Fibroblast of pulmonary artery (primary cell): ENCODE measurements around the gene HAAO.
A peak's percentile ranks its signal among the peaks of the same experiment; 100 is the strongest.
"Not testable (repeated sequence)": the region's sequence is repeated elsewhere in the genome, so short reads cannot be mapped to it uniquely, and the experiment has no call there.

Experiments used
- DNase-seq: peaks from one replicate; pipeline ENCODE4 v3.0.0-alpha.2; 2010; ENCODE audit warnings: low read depth
- H3K4me3 ChIP-seq: replicated peaks from 2 replicates; pipeline ENCODE4 v1.5.1; 2011; ENCODE audit warnings: low read depth, mild to moderate bottlenecking, control low read depth, low read length, moderate library complexity
- TF ChIP-seq, protein P1 (sequence below): IDR thresholded peaks from 2 replicates; pipeline ENCODE4 v1.5.1; 2011; ENCODE audit warnings: mild to moderate bottlenecking, control low read depth, low read length, inconsistent platforms; ENCODE audit errors: missing control alignments

The HAAO gene

DNA sequence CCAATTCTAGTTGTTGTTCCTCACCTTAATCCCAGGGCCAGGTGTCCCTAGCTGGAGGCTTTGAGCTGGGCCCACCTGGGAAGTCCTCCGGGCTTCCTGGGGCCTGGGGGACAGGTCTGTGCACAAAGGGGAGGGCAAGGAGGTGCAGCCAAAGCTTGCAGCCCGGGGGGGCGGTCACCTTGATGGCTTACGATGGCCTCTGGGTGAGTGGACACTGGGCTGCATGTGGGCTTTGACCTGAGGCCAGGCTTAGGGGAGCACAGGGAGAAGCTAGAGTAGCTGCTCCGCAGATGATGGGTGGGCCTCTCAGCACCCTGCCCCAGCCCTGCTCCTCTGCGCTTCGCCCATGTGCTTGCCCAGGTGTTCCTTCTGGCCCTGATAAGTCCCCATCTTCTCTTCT lies 41.8 kb upstream of the HAAO start:
- H3K4me3 ChIP-seq, result no peak overlapping the region
- TF ChIP-seq, protein P1, sequence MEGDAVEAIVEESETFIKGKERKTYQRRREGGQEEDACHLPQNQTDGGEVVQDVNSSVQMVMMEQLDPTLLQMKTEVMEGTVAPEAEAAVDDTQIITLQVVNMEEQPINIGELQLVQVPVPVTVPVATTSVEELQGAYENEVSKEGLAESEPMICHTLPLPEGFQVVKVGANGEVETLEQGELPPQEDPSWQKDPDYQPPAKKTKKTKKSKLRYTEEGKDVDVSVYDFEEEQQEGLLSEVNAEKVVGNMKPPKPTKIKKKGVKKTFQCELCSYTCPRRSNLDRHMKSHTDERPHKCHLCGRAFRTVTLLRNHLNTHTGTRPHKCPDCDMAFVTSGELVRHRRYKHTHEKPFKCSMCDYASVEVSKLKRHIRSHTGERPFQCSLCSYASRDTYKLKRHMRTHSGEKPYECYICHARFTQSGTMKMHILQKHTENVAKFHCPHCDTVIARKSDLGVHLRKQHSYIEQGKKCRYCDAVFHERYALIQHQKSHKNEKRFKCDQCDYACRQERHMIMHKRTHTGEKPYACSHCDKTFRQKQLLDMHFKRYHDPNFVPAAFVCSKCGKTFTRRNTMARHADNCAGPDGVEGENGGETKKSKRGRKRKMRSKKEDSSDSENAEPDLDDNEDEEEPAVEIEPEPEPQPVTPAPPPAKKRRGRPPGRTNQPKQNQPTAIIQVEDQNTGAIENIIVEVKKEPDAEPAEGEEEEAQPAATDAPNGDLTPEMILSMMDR, result no peak
- DNase-seq, result no peak

DNA sequence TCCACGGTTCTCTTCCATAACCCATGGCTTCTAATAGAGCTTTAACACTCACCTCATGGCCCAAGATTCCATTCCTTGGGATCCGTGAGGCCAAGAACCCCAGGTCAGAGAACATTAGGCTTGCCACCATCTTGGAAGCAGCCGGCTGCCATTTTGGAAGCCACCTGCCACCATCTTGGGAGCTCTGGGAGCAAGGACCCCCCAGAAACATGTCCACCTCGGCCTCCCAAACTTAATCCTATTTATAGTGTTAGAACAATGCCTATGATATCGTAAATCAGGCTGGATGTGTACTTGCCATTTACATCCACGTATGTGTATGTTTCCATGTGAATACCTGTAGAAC lies 39.9 kb upstream of the HAAO start:
- TF ChIP-seq, protein P1, result no peak
- H3K4me3 ChIP-seq, result no peak overlapping the region
- DNase-seq, result no peak

DNA sequence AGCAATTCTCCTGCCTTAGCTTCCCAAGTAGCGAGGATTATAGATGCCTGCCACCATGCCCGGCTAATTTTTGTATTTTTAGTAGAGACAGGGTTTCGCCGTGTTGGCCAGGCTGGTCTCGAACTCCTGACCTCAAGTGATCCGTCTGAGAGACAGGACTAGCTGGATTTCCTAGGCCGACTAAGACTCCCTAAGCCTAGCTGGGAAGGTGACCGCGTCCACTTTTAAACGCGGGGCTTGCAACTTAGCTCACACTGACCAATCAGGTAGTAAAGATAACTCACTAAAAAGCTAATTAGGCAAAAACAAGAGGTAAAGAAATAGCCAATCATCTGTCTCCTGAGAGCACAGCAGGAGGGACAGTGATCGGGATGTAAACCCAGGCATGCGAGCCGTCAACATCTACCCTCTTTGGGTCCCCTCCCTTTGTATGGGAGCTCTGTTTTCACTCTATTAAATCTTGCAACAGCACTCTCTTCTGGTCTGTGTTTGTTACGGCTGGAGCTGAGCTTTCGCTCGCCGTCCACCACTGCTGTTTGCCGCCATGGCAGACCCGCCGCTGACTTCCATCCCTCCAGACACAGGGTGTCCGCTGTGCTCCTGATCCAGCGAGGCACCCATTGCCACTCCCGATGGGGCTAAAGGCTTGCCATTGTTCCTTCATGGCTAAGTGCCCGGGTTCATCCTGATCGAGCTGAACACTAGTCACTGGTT lies 39.3 kb upstream of the HAAO start:
- H3K4me3 ChIP-seq, DNase-seq: not testable (repeated sequence)

DNA sequence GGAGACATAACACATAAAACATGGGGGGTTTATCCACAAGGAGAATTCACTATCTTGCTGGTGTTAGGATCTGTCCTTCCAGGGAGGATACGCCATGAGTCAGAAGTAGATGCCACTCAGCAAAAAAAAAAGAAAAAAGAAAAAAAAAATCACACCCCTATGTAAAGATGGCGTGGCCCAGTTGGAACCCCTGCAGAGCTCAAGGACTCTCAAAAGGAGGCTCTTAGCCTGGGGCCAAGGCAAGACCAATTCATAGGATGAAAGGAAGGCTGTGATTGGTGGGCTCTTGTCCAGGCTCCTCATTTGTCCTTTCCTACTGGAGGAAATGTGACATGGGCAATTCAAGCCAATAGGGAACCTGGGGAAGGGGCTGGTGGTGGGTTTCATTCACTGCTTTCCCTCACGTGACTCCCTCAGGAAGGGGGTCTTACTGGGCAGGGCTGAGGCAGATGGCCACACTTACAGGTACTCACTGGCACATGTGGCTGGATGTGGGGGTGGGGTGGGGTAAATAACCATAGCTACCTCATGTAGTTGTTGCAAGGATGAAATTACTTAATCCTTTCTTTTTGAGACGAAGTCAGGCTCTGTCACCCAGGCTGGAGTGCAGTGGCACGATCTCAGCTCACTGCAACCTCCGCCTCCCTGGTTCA lies 38.7 kb upstream of the HAAO start:
- TF ChIP-seq, protein P1, result no peak
- no peak overlapping the region for H3K4me3 ChIP-seq
- no peak for DNase-seq

DNA sequence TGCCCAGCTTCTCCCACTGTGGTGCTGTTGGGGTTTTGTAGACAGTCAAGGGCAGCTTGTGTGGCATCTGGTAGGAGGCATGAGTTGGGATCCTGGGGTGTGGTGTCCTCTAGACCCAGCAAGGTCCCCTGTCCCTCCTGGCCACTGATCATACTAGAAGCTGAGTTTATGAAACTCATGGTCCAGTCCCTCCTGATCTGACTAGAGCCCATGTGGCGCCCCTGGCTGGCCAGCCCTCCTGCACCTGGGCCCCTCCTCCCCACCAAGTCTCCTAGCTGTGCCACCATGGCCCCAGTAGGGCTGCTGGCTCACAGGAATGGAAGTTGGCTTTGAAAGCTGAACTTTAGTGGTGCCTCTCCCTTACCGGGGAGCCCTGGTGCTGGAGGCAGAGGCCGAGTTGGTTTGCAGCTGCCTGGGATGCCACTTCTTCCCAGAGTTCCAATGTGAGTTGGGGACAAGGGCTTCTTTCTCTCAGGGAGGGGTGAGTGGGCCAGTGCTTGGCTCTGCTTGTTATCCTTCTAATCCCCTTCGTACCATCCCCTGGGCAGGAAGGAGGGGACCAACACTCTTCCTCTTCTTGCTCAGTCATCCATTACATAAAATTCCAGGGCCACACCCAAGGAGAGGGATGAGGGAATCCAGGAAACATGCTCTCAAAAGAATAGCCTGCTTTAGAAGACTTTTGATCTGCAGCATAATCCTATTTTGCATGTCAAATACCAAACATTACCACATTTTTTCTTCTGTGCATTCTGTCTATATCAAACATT lies 37.5 kb upstream of the HAAO start:
- no peak overlapping the region for H3K4me3 ChIP-seq
- TF ChIP-seq, protein P1, result no peak
- no peak for DNase-seq

DNA sequence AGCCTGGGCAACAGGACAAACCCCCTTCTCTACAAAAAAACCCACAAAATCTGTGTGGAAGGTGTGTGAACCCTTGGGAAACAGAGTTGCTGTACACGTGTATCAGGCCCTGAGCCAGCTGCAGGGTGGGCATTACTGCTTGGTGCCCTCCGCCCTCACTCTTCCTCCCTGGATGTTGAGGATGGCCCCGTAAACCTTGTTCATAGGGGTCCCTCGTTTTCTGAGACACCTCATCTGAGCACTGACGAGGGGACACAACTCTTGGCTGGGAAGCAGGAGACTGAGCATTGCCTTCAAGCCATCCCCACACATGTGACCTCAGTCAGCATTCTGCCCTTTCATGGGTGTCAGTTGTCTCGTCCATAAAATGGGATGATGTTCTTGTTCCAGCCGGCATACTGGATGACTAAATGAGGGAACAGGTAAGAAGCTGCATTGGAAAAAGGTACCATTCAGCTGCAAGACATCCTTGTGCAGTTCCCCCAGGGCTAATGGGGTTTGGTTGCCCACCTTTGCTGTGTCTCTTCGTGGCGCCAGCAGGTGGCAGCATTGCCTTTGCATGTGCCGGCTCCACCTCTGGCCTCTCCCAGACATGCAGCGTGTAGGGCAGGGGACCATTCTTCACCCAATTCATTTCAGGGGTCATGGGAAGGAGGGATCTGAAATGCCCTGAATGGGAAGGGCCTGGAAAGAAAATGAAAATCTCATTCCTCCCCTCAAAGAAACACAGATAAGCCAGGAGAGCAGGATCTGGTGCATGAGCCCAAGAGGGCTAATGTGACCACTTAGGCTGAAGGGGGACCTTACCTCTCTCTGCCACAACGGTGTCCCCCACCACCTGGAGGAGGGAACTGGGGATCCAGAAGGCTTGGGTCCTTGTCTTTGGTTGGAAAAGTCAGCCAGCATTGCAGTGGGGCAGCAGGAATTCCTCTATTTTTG lies 36.4 kb upstream of the HAAO start:
- TF ChIP-seq, protein P1, result peak; percentile 85
- no peak overlapping the region for H3K4me3 ChIP-seq
- peak; percentile 80 for DNase-seq
